ENCODE results near the gene NEAT1. TPM values are rescaled to one million over a fixed set of nuclear protein-coding genes. Genes with fewer than 3 reads are reported as not detected.

Gene NEAT1
- polyA plus RNA-seq (2.6 and 4.2 TPM in 2 replicates), polyA minus RNA-seq (0.97 and 1.5 TPM in 2 replicates)

DNA sequence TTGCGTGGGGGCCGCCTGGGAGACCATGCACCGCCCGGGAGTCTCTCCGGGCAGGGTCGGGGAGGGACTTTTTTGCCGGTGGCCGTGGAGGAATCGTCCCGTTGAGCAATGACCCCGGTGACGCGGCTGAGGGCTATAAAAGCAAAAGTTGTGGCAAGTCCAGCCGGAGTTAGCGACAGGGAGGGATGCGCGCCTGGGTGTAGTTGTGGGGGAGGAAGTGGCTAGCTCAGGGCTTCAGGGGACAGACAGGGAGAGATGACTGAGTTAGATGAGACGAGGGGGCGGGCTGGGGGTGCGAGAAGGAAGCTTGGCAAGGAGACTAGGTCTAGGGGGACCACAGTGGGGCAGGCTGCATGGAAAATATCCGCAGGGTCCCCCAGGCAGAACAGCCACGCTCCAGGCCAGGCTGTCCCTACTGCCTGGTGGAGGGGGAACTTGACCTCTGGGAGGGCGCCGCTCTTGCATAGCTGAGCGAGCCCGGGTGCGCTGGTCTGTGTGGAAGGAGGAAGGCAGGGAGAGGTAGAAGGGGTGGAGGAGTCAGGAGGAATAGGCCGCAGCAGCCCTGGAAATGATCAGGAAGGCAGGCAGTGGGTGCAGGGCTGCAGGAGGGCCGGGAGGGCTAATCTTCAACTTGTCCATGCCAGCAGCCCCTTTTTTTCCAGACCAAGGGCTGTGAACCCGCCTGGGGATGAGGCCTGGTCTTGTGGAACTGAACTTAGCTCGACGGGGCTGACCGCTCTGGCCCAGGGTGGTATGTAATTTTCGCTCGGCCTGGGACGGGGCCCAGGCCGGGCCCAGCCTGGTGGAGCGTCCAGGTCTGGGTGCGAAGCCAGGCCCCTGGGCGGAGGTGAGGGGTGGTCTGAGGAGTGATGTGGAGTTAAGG is at the start of gene NEAT1:
TSS of gene NEAT1 (plus strand) at position 166 of the 883 bp plus-strand sequence.
- H3K4me3 ChIP-seq (ENCODE audit: low read length), result peak within 1 kb of the TSS; percentile 69
- H3K27ac ChIP-seq (ENCODE audit: low read length), result peak within 1 kb of the TSS; percentile 92
- no peaks in the 10 kb centered on the region for H3K9me3 ChIP-seq (ENCODE audit: low read length)
- peak within 1 kb of the TSS; percentile 91 for H3K9ac ChIP-seq (ENCODE audit: low read length)
- H4K20me1 ChIP-seq (ENCODE audit: insufficient read depth), result no peaks in the 10 kb centered on the region
- peaks cover 91% of the 10 kb centered on the region for H3K79me2 ChIP-seq (replicated peaks; ENCODE audit: insufficient read depth, low read length)
- H3K36me3 ChIP-seq (ENCODE audit: insufficient read depth, low read length), result no peaks in the 10 kb centered on the region
- no peaks in the 10 kb centered on the region for H3K9me2 ChIP-seq (ENCODE audit: insufficient read depth, low read length)
- H3F3A ChIP-seq (ENCODE audit: insufficient read depth, low read length, poor library complexity, severe bottlenecking), result no peaks in the 10 kb centered on the region
- H2AFZ ChIP-seq (ENCODE audit: low read depth, low read length), result peak within 1 kb of the TSS; percentile 60
- TF ChIP-seq POLR2AphosphoS5 (IDR thresholded peaks at IDR 0.05) (peak; percentile 43), SMC3 (conservative IDR thresholded peaks at IDR 0.05; ENCODE audit: poor library complexity) (no peak)
- TF ChIP-seq, protein P1, sequence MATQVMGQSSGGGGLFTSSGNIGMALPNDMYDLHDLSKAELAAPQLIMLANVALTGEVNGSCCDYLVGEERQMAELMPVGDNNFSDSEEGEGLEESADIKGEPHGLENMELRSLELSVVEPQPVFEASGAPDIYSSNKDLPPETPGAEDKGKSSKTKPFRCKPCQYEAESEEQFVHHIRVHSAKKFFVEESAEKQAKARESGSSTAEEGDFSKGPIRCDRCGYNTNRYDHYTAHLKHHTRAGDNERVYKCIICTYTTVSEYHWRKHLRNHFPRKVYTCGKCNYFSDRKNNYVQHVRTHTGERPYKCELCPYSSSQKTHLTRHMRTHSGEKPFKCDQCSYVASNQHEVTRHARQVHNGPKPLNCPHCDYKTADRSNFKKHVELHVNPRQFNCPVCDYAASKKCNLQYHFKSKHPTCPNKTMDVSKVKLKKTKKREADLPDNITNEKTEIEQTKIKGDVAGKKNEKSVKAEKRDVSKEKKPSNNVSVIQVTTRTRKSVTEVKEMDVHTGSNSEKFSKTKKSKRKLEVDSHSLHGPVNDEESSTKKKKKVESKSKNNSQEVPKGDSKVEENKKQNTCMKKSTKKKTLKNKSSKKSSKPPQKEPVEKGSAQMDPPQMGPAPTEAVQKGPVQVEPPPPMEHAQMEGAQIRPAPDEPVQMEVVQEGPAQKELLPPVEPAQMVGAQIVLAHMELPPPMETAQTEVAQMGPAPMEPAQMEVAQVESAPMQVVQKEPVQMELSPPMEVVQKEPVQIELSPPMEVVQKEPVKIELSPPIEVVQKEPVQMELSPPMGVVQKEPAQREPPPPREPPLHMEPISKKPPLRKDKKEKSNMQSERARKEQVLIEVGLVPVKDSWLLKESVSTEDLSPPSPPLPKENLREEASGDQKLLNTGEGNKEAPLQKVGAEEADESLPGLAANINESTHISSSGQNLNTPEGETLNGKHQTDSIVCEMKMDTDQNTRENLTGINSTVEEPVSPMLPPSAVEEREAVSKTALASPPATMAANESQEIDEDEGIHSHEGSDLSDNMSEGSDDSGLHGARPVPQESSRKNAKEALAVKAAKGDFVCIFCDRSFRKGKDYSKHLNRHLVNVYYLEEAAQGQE (IDR thresholded peaks at IDR 0.05; ENCODE audit: borderline replicate concordance), result peak; percentile 10
- H3K27me3 ChIP-seq (ENCODE audit: insufficient read depth, low read depth, low read length), result no peaks in the 10 kb centered on the region
- peak within 1 kb of the TSS; percentile 79 for H3K4me2 ChIP-seq (ENCODE audit: low read length)

DNA sequence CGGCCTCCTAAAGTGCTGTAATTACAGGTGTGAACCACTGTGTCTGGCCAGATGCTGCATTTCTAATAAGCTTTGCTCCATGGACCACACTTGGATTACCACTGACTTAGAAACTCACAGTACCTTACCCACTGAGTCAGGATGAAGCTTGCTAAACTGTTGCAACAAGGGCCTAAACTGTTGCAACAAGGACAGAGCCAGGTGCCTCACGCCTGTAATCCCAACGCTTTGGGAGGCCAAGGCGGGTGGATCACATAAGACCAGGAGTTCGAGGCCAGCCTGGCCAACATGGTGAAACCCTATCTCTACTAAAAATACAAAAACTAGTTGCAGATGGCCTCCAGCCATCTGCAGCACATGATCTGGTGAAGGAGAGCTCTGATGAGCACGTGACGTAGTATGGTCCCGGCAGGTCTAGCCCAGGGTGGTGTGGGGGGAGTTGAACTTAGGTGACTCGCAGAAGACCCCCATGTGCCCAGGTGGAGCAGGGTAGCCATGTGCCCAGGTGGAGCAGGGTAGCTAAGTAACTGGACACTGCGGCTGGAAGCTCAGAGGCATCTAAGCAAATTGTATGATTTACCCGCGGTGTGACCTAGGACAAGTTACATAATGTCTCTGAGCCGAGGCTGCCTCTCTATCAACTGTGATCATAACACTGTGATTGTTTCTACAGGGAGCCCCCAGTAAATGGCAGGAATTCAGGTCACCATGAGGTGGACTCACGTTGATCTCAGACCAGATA is 48.6 kb upstream of the NEAT1 start:
- Histone ChIP-seq H4K20me1 (ENCODE audit: insufficient read depth) (no peaks in the 10 kb centered on the region), H2AFZ (ENCODE audit: low read depth, low read length) (no peak overlapping the region), H3K4me3 (ENCODE audit: low read length) (no peak overlapping the region), H3K4me2 (ENCODE audit: low read length) (no peak overlapping the region), H3F3A (ENCODE audit: insufficient read depth, low read length, poor library complexity, severe bottlenecking) (no peaks in the 10 kb centered on the region), H3K9ac (ENCODE audit: low read length) (no peak overlapping the region), H3K79me2 (replicated peaks; ENCODE audit: insufficient read depth, low read length) (no peaks in the 10 kb centered on the region), H3K27ac (ENCODE audit: low read length) (no peak overlapping the region), H3K9me3 (ENCODE audit: low read length) (no peaks in the 10 kb centered on the region), H3K9me2 (ENCODE audit: insufficient read depth, low read length) (no peaks in the 10 kb centered on the region), H3K27me3 (ENCODE audit: insufficient read depth, low read depth, low read length) (no peaks in the 10 kb centered on the region), H3K36me3 (ENCODE audit: insufficient read depth, low read length) (no peaks in the 10 kb centered on the region)
- no peak for TF ChIP-seq MXI1 (conservative IDR thresholded peaks at IDR 0.05; ENCODE audit: poor library complexity, severe bottlenecking)

DNA sequence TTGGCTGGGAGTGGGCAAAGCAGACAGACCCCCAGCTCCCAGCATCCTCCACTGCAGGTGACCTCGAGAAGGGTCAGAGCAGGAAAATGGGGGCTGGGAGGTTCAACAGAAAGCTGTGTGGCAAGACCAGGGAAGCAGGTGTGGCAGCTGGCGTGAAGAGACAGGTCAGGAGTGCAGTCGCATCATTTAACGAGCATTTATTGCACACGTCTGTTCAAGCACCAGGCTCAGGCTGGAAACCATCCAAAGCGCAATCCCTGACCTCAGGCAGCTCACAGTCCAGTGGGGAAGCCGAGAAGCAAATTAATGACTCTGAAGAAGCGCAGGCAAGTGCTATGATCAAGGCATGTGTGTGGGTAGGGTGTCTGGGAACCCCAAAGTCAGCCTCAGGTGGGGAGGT is 47.6 kb upstream of the NEAT1 start:
- TF ChIP-seq, protein P1 (IDR thresholded peaks at IDR 0.05; ENCODE audit: borderline replicate concordance), result no peak
- TF ChIP-seq MXI1 (conservative IDR thresholded peaks at IDR 0.05; ENCODE audit: poor library complexity, severe bottlenecking), result no peak
- no peak for TF ChIP-seq RAD21 (conservative IDR thresholded peaks at IDR 0.05)
- TF ChIP-seq SMC3 (conservative IDR thresholded peaks at IDR 0.05; ENCODE audit: poor library complexity), result no peak
- TF ChIP-seq, protein P2, sequence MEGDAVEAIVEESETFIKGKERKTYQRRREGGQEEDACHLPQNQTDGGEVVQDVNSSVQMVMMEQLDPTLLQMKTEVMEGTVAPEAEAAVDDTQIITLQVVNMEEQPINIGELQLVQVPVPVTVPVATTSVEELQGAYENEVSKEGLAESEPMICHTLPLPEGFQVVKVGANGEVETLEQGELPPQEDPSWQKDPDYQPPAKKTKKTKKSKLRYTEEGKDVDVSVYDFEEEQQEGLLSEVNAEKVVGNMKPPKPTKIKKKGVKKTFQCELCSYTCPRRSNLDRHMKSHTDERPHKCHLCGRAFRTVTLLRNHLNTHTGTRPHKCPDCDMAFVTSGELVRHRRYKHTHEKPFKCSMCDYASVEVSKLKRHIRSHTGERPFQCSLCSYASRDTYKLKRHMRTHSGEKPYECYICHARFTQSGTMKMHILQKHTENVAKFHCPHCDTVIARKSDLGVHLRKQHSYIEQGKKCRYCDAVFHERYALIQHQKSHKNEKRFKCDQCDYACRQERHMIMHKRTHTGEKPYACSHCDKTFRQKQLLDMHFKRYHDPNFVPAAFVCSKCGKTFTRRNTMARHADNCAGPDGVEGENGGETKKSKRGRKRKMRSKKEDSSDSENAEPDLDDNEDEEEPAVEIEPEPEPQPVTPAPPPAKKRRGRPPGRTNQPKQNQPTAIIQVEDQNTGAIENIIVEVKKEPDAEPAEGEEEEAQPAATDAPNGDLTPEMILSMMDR (IDR thresholded peaks at IDR 0.05; ENCODE audit: poor library complexity, severe bottlenecking), result no peak
- no peak for TF ChIP-seq TAF1 (IDR thresholded peaks at IDR 0.05; ENCODE audit: low read depth)
- no peak for TF ChIP-seq POLR2AphosphoS5 (IDR thresholded peaks at IDR 0.05)
- H3K9me3 ChIP-seq (ENCODE audit: low read length), result no peaks in the 10 kb centered on the region
- no peak overlapping the region for H3K4me3 ChIP-seq (ENCODE audit: low read length)
- H3K27ac ChIP-seq (ENCODE audit: low read length), result no peak overlapping the region
- H3K9me2 ChIP-seq (ENCODE audit: insufficient read depth, low read length), result no peaks in the 10 kb centered on the region
- H3K4me2 ChIP-seq (ENCODE audit: low read length), result no peak overlapping the region
- no peaks in the 10 kb centered on the region for H3F3A ChIP-seq (ENCODE audit: insufficient read depth, low read length, poor library complexity, severe bottlenecking)
- no peak overlapping the region for H3K9ac ChIP-seq (ENCODE audit: low read length)
- H3K36me3 ChIP-seq (ENCODE audit: insufficient read depth, low read length), result no peaks in the 10 kb centered on the region
- no peaks in the 10 kb centered on the region for H3K79me2 ChIP-seq (replicated peaks; ENCODE audit: insufficient read depth, low read length)
- no peaks in the 10 kb centered on the region for H3K27me3 ChIP-seq (ENCODE audit: insufficient read depth, low read depth, low read length)
- no peak overlapping the region for H2AFZ ChIP-seq (ENCODE audit: low read depth, low read length)
- no peaks in the 10 kb centered on the region for H4K20me1 ChIP-seq (ENCODE audit: insufficient read depth)

All from neural cell (in vitro differentiated cells).